Suppressor macrophage treated with lipopolysaccharide for 1 hour (primary cell): ENCODE results near the gene SUFU.

Experiments
- DNase-seq, 3 donors: peaks; one replicate each; pipeline ENCODE4 v3.0.0-alpha.2; 2020 to 2022

SUFU gene

GRCh38 chr10:102642736-102643335 lies 139.1 kb downstream of the SUFU start:
- peak; percentile 60 to 72 (median 63) for DNase-seq

- DNase-seq: peak; percentile 91
These were observed 139.7 kb downstream of the SUFU start for GRCh38 chr10:102643336-102644065.

GRCh38 chr10:102644066-102644645 lies 140.4 kb downstream of the SUFU start, which contains the start of gene TRIM8:
Gene TRIM8, plus strand, starts transcription at chr10:102644479. Its CDS starts 139 bp downstream, at chr10:102644618.
- peak; percentile 49 to 80 (median 59) for DNase-seq

- peak; percentile 46 to 67 (median 46) for DNase-seq
These were observed 141.0 kb downstream of the SUFU start for GRCh38 chr10:102644646-102645387.

- peak; percentile 91 to 93 (median 91) for DNase-seq
These were observed 141.6 kb downstream of the SUFU start for GRCh38 chr10:102645388-102645740.

GRCh38 chr10:102645741-102646609 lies 142.2 kb downstream of the SUFU start:
- peak; percentile 95 to 96 (median 96) for DNase-seq

- DNase-seq: peak; percentile 48 to 55 (median 52)
These were observed 143.1 kb downstream of the SUFU start for GRCh38 chr10:102646610-102647442.

- no peak for DNase-seq
These were observed 143.9 kb downstream of the SUFU start for GRCh38 chr10:102647443-102648268.

- no peak for DNase-seq
These were observed 144.6 kb downstream of the SUFU start for GRCh38 chr10:102648269-102648888.

- DNase-seq: no peak
These were observed 145.4 kb downstream of the SUFU start for GRCh38 chr10:102648889-102649796.

- no peak for DNase-seq
These were observed 146.3 kb downstream of the SUFU start for GRCh38 chr10:102649797-102650654.

GRCh38 chr10:102650655-102651454 lies 147.1 kb downstream of the SUFU start:
- DNase-seq: peak in 2 of 3 donors; percentile 47 to 52

- DNase-seq: no peak
These were observed 147.8 kb downstream of the SUFU start for GRCh38 chr10:102651455-102652169.

GRCh38 chr10:102652170-102652916 lies 148.6 kb downstream of the SUFU start:
- DNase-seq: peak in 2 of 3 donors; percentile 31 to 45

GRCh38 chr10:102653060-102653459 lies 149.3 kb downstream of the SUFU start:
- DNase-seq: no peak
